Measurements from ENCODE around the gene HTR3B. TPM values are rescaled to one million over a fixed set of nuclear protein-coding genes. Genes with fewer than 3 reads are reported as not detected.
"Not testable (repeated sequence)": the region's sequence is repeated elsewhere in the genome, so short reads cannot be mapped to it uniquely, and the experiment has no call there.

HTR3B gene
- total RNA-seq, 2 experiments from 2014 or later, result not detected

- CTCF ChIA-PET, result no interaction called here
- H3K9me3 Mint-ChIP-seq, result no peaks in the 10 kb centered on the region
- H3K4me1 Mint-ChIP-seq, result no peaks in the 10 kb centered on the region
- H3K36me3 Mint-ChIP-seq (ENCODE audit: low read depth), result no peaks in the 10 kb centered on the region
- no peak for DNase-seq
- peaks cover 23% of the 10 kb centered on the region for H3K27me3 Mint-ChIP-seq
- POLR2A ChIA-PET, result no interaction called here
- H3K4me3 Mint-ChIP-seq, result no peak overlapping the region
- no peak overlapping the region for H3K27ac Mint-ChIP-seq
Observed at GRCh38 chr11:113928311-113928710, 23.7 kb downstream of the HTR3B start.

GRCh38 chr11:113932788-113933187, 28.2 kb downstream of the HTR3B start:
- Mint-ChIP-seq H3K4me1 (peaks cover 5% of the 10 kb centered on the region), H3K27me3 (peaks cover 14% of the 10 kb centered on the region), H3K27ac (no peak overlapping the region), H3K4me3 (no peak overlapping the region), H3K36me3 (ENCODE audit: low read depth) (no peaks in the 10 kb centered on the region), H3K9me3 (no peaks in the 10 kb centered on the region)
- no peak for DNase-seq
- ChIA-PET POLR2A (no interaction called here), CTCF (no interaction called here)

- H3K4me3 Mint-ChIP-seq; H3K27ac Mint-ChIP-seq; H3K4me1 Mint-ChIP-seq; H3K36me3 Mint-ChIP-seq (ENCODE audit: low read depth); H3K9me3 Mint-ChIP-seq; H3K27me3 Mint-ChIP-seq; POLR2A ChIA-PET; CTCF ChIA-PET; DNase-seq: not testable (repeated sequence)
Observed at GRCh38 chr11:113934193-113934592, 29.6 kb downstream of the HTR3B start.

- POLR2A ChIA-PET, result no interaction called here
- Mint-ChIP-seq H3K36me3 (ENCODE audit: low read depth) (no peaks in the 10 kb centered on the region), H3K4me3 (no peak overlapping the region), H3K27ac (no peak overlapping the region), H3K4me1 (peaks cover 5% of the 10 kb centered on the region), H3K27me3 (peaks cover 7% of the 10 kb centered on the region), H3K9me3 (no peaks in the 10 kb centered on the region)
- CTCF ChIA-PET, result interaction anchor here (0.6 kb wide), 1 partner anchor 11 kb away, joined by 5 read pairs; no protein-coding TSS in a partner anchor
- no peak for DNase-seq
Observed at GRCh38 chr11:113934761-113935160, 30.2 kb downstream of the HTR3B start.

- ChIA-PET POLR2A (no interaction called here), CTCF (no interaction called here)
- DNase-seq, result no peak
- H3K27ac Mint-ChIP-seq, result no peak overlapping the region
- no peaks in the 10 kb centered on the region for H3K9me3 Mint-ChIP-seq
- no peak overlapping the region for H3K4me3 Mint-ChIP-seq
- H3K36me3 Mint-ChIP-seq (ENCODE audit: low read depth), result no peaks in the 10 kb centered on the region
- peaks cover 4% of the 10 kb centered on the region for H3K27me3 Mint-ChIP-seq
- peaks cover 5% of the 10 kb centered on the region for H3K4me1 Mint-ChIP-seq
Observed at GRCh38 chr11:113935858-113936257, 31.3 kb downstream of the HTR3B start.

DNA sequence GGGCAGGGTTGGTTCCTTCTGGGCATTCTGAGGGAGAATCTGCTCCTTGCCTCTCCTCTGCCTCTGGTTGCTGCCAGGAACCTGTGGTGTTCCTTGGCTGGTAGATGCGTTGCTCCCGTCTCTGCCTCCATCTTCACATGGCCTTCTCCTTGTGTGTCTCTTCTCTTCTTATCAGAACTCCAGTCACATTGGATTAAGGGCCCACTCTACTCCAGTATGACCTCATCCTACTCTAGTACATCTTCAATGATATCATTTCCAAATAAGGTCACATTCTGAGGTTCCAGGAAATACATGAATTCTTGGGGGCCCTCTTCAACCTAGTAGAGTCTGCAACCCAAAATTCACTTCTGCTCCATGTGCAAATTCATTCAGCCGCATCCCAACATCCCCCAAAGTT, 33.3 kb downstream of the HTR3B start:
- Mint-ChIP-seq H3K4me3 (no peak overlapping the region), H3K4me1 (peaks cover 5% of the 10 kb centered on the region), H3K27ac (no peak overlapping the region), H3K27me3 (no peaks in the 10 kb centered on the region), H3K9me3 (no peaks in the 10 kb centered on the region), H3K36me3 (ENCODE audit: low read depth) (no peaks in the 10 kb centered on the region)
- no peak for DNase-seq
- ChIA-PET POLR2A (no interaction called here), CTCF (no interaction called here)

- no peaks in the 10 kb centered on the region for H3K9me3 Mint-ChIP-seq
- DNase-seq, result no peak
- no peak overlapping the region for H3K4me3 Mint-ChIP-seq
- no peaks in the 10 kb centered on the region for H3K4me1 Mint-ChIP-seq
- CTCF ChIA-PET, result no interaction called here
- no peaks in the 10 kb centered on the region for H3K36me3 Mint-ChIP-seq (ENCODE audit: low read depth)
- POLR2A ChIA-PET, result no interaction called here
- no peak overlapping the region for H3K27ac Mint-ChIP-seq
- peaks cover 3% of the 10 kb centered on the region for H3K27me3 Mint-ChIP-seq
Observed at GRCh38 chr11:113942256-113942655, 37.7 kb downstream of the HTR3B start.

DNA sequence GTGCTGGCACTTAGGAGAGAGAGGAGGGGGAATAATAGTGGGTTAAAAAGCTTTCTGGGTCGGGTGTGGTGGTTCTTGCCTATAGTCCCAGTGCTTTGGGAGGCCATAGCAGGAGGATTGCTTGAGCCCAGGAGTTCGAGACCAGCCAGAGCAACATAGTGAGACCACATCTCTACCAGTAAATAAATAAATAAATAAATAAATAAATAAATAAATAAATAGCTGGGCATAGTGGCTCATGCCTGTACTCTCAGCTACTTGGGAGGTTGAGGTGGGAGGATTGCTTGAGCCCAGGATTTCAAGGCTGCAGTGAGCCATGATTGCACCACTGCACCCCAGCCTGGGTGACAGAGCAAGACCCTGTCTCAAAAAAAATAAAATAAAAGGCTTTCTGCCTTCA, 41.6 kb downstream of the HTR3B start:
- H3K4me1 Mint-ChIP-seq; DNase-seq; H3K27ac Mint-ChIP-seq; H3K4me3 Mint-ChIP-seq; POLR2A ChIA-PET; H3K27me3 Mint-ChIP-seq; H3K9me3 Mint-ChIP-seq; H3K36me3 Mint-ChIP-seq (ENCODE audit: low read depth): not testable (repeated sequence)
- CTCF ChIA-PET, result interaction anchor here (0.7 kb wide), 1 partner anchor 11 kb away, joined by 5 read pairs; no protein-coding TSS in a partner anchor

DNA sequence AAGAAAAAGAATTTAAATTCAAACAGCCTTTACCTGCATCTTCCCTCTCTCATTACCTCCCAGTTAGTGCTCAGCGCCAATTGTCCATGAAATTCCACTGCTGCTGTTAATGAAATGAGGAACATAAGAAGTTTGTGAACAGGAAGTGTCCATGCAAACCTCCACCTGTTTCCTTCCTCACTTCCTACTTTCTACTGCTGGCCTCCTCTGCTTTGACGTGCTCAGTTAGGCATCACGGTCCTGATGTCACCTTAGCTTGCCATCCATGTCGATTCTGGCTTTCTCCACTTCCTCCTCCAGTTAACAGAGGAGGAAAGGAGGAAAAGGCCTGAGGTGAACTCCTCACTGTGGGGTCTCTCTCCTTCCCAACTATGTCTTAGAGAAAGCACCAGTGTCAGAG, 43.4 kb downstream of the HTR3B start:
- DNase-seq, result no peak
- Mint-ChIP-seq H3K4me3 (no peak overlapping the region), H3K9me3 (no peaks in the 10 kb centered on the region), H3K27ac (no peak overlapping the region), H3K36me3 (ENCODE audit: low read depth) (no peaks in the 10 kb centered on the region), H3K4me1 (no peaks in the 10 kb centered on the region), H3K27me3 (peaks cover 18% of the 10 kb centered on the region)
- ChIA-PET POLR2A (no interaction called here), CTCF (no interaction called here)

- DNase-seq, result no peak
- Mint-ChIP-seq H3K36me3 (ENCODE audit: low read depth) (no peaks in the 10 kb centered on the region), H3K4me3 (no peak overlapping the region), H3K9me3 (no peaks in the 10 kb centered on the region), H3K4me1 (no peaks in the 10 kb centered on the region), H3K27ac (no peak overlapping the region), H3K27me3 (peaks cover 24% of the 10 kb centered on the region)
- ChIA-PET CTCF (interaction anchor here (0.7 kb wide), 1 partner anchor 87 kb away, joined by 3 read pairs; no protein-coding TSS in a partner anchor), POLR2A (no interaction called here)
Observed at GRCh38 chr11:113949891-113950290, 45.3 kb downstream of the HTR3B start.

GRCh38 chr11:113951537-113951936, 46.9 kb downstream of the HTR3B start:
- no peaks in the 10 kb centered on the region for H3K9me3 Mint-ChIP-seq
- POLR2A ChIA-PET, result no interaction called here
- no peaks in the 10 kb centered on the region for H3K4me1 Mint-ChIP-seq
- no peak for DNase-seq
- CTCF ChIA-PET, result no interaction called here
- H3K27ac Mint-ChIP-seq, result no peak overlapping the region
- H3K4me3 Mint-ChIP-seq, result no peak overlapping the region
- H3K27me3 Mint-ChIP-seq, result peaks cover 24% of the 10 kb centered on the region
- H3K36me3 Mint-ChIP-seq (ENCODE audit: low read depth), result no peaks in the 10 kb centered on the region

- no peak for DNase-seq
- ChIA-PET POLR2A (no interaction called here), CTCF (no interaction called here)
- H3K36me3 Mint-ChIP-seq (ENCODE audit: low read depth), result no peaks in the 10 kb centered on the region
- no peak overlapping the region for H3K4me3 Mint-ChIP-seq
- no peaks in the 10 kb centered on the region for H3K9me3 Mint-ChIP-seq
- H3K4me1 Mint-ChIP-seq, result no peaks in the 10 kb centered on the region
- peaks cover 22% of the 10 kb centered on the region for H3K27me3 Mint-ChIP-seq
- H3K27ac Mint-ChIP-seq, result no peak overlapping the region
Observed at GRCh38 chr11:113952070-113952469, 47.5 kb downstream of the HTR3B start.

- Mint-ChIP-seq H3K27ac (no peak overlapping the region), H3K27me3 (peaks cover 22% of the 10 kb centered on the region), H3K4me1 (no peaks in the 10 kb centered on the region), H3K9me3 (no peaks in the 10 kb centered on the region), H3K36me3 (ENCODE audit: low read depth) (no peaks in the 10 kb centered on the region), H3K4me3 (no peak overlapping the region)
- no peak for DNase-seq
- ChIA-PET POLR2A (no interaction called here), CTCF (no interaction called here)
Observed at GRCh38 chr11:113952588-113952987, 48.0 kb downstream of the HTR3B start.

DNA sequence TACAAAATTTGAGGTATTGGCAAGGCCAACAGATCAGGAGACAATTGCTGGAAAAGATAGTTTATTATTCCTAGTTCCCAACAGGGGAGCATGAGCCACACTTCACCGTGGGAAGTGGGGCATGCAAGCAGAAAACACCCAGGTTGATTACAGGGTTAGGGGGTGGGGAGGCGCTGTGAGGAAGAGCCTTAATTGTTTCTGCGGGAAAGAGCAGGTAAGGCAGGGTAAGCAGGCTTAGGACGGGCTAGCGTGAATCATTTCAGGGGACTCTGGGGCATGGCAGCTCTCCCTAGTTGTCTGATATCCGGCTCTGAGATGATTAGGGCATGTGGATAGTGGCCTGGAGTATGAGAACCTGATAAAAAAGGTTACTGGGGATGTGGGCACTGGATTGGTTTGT, 49.6 kb downstream of the HTR3B start:
- DNase-seq, result no peak
- H3K4me1 Mint-ChIP-seq, result no peaks in the 10 kb centered on the region
- POLR2A ChIA-PET, result no interaction called here
- H3K9me3 Mint-ChIP-seq, result no peaks in the 10 kb centered on the region
- H3K4me3 Mint-ChIP-seq, result no peak overlapping the region
- H3K36me3 Mint-ChIP-seq (ENCODE audit: low read depth), result no peaks in the 10 kb centered on the region
- H3K27me3 Mint-ChIP-seq, result peaks cover 18% of the 10 kb centered on the region
- H3K27ac Mint-ChIP-seq, result no peak overlapping the region
- CTCF ChIA-PET, result no interaction called here

- Mint-ChIP-seq H3K27ac (no peak overlapping the region), H3K36me3 (ENCODE audit: low read depth) (no peaks in the 10 kb centered on the region), H3K4me3 (no peak overlapping the region), H3K9me3 (no peaks in the 10 kb centered on the region), H3K27me3 (peaks cover 12% of the 10 kb centered on the region), H3K4me1 (no peaks in the 10 kb centered on the region)
- POLR2A ChIA-PET, result no interaction called here
- CTCF ChIA-PET, result no interaction called here
- DNase-seq, result no peak
Observed at GRCh38 chr11:113956986-113957385, 52.4 kb downstream of the HTR3B start.
